HG03025 (cell line): Measurements from ENCODE around the gene ARHGAP40.

ENCODE experiments used
- ATAC-seq: cut with Tn5 transposase; IDR thresholded peaks from one replicate; pipeline ENCODE4 v1.9.1; 2021; ENCODE audit warnings: mild to moderate bottlenecking, moderate library complexity; ENCODE audit not compliant: unreplicated experiment, low FRiP score

Gene ARHGAP40

DNA sequence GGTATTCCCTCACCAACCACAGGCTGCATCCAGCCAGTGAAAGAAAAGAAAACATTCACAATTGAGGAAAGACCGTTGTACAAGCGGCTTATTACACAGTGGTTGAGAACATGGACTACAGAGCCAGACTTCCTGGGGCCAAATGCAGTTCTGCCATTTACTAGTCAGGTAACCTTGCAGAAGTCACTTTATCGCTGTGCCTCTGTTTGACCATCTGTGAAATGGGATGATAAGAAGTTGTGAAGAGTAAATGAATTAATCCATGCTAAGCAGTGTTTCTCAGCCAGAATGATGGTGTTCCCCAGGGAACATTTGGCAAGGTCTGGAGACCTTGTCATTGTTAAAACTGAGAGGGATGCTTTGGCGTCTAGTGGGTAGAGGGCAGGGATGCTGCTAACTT, 14.8 kb downstream of the ARHGAP40 start:
- no peak for ATAC-seq

DNA sequence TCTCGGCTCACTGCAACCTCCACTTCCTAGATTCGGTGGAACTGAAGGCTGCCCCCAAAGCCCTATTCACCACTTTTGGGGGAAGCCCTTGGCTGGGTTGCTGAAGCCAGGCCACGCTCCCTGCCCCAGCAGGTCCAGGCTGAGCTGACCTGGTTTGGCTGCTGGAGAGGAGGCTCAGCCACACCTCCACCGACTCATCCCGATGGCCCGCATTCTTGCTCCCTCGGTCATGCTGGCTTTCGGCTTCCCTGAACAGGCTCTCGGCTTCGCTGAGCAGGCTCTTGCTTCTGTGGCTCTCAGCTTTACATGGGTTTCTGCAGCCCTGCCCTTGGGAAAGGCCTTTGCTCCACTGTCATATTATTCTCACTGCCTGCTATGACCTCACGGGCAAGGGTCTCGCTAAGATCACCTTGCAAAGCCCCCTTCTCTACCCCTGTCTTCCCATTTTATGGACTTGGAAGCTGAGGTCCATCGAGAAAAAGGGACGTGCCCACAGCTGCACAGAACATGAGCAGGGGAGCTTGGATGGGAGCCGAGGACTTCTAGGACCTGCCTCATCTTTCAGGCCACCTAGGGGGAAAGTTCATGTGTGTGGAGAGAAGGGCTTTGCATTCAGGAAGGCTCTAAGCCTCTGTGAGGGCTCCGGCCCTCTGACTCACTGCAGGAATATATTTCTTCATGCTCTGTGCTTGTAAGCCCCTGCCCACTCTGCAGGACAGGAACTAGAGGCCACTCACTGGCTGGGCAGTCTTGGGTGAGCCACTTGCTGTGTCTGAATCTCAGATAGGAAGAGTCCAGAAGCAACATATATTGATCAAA, 15.6 kb downstream of the ARHGAP40 start:
- ATAC-seq: no peak

DNA sequence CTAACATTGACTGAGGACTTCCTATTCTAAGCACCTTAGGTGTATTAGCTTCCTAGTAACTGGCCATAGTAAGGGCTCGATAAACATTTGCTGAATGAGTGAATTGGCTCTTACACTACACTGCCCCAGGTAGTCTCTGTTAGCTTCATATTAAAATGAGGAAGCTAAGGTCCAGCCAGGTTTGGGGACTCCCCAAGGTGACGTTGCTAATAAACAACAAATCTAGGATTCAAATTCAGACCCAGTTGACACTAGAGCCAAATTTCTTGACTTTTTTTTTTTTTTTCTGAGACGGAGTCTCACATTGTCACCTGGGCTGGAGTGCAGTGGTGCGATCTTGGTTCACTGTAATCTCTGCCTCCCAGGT, 16.2 kb downstream of the ARHGAP40 start:
- ATAC-seq: no peak

DNA sequence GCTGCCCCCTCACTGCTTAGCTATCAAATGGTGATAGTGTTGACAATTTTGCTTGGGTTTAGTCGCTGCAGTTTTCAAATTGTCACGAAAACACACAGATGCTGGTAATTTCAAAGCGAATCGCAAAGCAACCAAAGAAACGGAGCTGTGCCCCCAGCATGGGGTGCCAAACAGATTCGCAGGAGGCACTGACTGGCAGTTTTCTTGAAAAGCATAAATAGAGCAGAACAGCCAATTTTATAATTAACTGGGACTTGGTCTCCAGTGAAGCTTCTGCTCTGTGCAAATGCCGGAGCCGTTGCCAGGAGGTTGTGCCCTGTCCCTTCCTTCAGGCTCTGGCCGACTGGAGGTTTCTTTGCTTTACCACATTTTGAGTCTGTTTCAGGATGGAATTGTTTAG, 18.8 kb downstream of the ARHGAP40 start:
- ATAC-seq: no peak

DNA sequence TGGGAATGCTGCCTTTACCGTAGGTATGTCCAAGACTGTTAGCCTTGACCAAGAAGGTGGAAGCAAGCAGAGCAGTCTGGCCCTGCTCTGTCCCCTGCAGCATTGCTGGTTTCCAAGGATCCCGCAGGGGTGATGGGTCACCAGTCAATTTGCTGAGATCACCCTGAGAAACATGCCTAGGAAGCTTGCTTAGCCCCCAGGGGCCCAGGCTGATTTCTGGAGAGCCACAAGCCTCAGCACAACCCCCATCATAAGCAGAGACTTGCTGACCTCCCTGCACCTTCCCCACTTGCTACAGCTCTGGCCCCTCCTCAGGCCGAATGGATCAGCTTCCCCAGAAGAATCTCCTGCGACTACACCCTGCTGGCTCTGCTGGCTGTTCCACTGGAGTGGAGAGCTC, 21.5 kb downstream of the ARHGAP40 start:
- no peak for ATAC-seq

DNA sequence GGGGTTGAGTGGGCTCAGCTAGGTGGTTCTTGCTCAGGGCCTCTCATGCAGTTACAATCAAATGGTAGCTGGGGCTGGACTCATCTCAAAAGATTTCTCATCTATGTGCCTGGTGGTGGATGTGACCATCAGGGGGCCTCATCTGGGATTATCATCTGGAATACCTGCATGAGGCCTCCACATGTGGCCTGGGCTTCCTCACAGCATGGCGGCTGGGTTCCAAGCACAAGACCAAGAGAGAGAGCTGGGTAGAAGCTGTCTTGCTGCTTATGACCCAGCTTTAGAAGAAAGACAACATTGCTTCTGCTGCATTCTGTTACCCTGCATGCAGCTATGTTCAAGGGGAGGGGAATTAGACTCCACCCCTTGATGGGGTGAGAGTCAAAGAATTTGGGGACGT, 22.5 kb downstream of the ARHGAP40 start:
- ATAC-seq: no peak

DNA sequence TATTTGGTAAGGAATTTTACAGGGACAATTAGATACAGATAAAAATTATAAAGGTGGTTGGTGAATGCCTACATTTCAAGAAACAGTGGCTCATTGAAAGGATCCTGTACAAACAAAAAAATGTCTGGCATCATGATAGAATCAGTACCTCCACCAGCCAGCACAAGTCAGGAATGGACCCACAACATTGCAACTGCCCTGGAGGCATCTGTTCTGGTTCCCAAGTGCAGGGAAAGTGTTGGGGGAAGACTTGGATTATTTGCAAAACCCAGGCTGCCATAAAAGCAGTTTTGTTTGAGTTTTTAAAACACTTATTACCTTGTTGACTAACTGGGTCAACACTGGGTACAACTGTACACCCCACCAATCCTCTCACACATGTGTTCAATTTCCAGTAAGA, 24.3 kb downstream of the ARHGAP40 start:
- ATAC-seq: no peak

DNA sequence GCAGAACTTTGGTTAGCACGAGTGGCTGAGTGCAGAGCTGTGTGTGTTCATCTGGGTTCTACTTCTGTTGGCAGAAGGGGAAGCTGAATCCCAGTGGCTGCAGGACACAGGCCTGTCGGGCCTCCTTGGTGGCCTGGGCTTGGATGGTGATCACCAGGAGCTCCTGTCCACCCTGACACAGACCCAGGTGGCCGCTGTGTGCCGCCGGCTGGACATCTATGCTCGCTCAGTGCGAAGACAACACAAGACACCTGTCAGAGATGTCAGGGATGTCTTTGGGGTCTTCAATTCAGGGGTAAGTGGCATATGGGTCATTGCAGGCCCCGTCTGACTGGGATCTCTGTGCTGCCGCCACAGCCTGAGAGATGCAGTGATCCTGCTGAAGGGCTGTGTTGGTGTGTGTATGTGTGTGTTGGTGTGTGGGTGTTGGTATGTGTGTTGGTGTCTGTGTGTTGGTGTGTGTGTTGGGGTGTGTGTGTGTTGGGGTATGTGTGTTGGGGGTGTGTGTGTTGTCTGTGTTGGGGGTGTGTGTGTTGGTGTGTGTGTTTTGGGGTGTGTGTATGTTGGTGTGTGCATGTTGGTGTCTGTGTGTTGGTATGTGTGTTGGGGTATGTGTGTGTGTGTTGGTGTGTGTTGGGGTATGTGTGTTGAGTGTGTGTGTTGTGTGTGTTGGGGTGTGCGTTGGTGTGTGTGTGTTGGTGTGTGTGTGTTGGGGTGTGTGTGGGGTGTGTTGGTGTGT, 25.5 kb downstream of the ARHGAP40 start:
- ATAC-seq: no peak

DNA sequence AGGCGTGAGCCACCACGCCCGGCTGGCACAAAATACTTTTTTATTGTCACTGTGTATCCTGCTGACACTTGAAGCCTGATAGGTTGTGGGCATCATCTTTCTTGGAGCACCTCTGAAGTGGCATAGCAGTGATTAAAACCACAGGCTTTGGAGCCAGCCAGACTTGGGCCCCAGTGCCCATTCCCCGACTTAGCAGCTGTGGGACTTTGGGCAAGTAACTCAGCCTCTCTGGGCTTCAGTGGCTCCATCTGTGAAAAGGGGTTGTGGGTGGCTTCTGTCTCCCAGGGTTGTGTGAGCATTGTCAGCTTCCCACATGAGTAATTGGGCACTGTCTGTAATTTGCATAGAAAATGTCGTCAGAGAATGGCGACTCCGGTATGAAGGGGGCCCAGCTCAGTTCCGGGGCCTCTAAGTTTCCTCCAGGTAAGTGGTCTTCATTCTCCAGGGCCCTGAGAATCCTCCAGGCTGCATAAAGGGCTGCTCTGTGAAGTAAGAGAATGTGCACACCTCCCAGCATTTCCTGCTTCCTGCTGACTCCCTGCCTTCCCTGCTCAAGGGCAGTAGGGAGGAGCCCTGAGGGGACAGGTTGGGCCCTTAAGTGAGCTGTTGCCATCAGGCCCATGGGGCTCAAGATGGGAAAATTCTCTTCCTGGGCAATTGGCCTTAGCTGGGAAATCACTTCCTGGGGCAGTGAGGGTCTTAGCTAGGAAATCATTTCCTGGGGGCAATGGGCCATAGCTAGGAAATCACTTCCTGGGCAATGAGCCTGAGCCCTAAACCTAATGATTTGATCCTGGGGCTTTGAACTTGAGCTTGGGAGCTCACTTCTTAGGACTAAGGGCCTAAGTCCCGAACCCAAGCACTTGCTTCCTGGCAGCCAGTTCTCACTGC, 27.2 kb downstream of the ARHGAP40 start:
- no peak for ATAC-seq

DNA sequence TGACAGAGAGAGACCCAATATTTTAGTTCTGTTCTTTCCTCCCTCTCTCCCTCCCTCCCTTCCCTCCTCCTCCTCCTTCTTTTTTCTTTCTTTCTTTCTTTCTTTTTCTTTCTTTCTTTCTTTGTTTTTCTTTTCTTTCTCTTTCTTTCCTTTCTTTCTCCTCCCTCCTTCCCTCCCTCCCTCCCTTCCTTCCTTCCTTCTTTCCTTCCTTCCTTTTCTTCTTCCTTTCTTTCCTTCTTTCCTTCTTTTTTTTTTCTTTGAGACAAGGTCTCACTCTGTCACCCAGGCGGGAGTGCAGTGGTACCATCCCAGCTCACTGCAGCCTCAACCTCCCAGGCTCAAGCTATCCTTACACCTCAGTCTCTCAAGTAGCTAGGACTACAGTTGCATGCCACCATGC, 28.4 kb downstream of the ARHGAP40 start:
- ATAC-seq: no peak

DNA sequence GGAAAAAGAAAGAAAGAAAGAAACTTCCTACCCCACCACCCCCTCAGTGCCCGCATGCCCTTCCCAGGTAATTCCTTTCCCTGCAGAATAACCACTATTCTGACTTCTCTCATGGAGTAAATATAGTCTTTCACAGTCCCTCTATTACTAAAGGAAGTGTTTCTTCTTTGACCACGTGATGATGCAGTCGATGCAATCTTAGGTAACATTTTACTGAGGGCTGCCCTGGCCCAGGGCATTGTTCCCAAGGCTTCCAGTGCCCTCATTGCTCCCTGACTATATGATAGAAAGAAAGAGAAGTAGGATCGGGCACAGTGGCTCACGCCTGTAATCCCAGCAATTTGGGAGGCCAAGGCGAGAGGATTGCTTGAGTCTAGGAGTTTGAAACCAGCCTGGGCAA, 29.1 kb downstream of the ARHGAP40 start:
- ATAC-seq: no peak

DNA sequence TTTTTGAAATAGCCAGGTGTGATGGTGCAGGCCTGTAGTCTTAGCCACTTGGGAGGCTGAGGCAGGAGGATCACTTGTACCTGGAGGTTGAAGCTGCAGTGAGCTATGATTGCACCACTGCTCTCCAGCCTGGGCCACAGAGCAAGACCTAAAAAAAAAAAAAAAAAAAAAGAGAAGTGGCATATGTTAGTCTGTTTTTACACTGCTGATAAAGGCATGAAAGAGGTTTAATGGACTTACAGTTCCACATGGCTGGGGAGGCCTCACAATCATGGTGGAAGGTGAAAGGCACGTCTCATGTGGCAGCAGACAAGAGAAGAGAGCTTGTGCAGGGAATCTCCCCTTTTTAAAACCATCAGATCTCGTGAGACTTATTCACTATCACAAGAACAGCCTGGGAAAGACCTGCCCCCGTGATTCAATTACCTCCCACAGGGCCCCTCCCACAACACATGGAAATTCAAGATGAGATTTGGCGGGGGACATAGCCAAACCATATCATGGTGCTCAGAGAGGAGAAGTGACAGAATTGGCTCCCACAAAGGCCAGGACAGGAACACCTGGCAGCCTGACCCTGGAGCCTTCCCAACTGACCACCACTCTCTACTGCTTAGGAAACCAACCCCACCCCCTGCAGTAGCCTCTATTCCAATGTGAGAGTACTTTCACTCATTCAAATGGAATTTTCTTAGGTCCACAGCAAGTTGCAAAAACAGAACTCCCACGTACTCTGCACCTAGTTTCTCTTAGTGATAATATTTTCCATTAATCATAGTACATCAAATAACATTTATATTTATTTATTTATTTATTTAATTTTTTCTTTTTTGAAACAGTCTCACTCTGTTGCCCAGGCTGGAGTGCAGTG, 29.8 kb downstream of the ARHGAP40 start:
- no peak for ATAC-seq

DNA sequence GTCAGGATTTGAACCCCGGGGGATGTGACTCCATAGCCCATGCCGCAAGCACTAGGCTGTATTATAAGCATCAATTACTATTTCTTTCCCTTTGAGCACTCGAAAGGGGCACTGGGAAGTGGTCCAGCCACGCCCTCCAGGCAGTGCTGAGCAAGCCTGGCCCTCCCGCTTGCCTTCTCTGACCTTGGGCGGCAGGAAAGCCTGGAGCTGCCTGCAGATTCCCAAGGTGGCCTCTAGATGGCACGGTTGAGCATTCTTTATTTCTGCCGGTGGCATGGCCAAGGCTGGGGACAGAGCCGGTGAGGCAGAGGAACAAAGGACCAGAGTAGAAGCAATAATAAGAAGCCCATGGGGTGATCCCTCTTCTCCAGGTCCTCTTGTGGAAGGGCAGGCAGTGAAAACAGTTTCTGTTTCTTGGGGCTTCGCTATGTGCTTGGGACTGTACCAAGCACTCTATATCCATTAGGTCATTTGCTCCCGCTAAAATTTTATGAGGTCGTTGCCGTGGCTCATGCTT, 32.0 kb downstream of the ARHGAP40 start:
- ATAC-seq: no peak

DNA sequence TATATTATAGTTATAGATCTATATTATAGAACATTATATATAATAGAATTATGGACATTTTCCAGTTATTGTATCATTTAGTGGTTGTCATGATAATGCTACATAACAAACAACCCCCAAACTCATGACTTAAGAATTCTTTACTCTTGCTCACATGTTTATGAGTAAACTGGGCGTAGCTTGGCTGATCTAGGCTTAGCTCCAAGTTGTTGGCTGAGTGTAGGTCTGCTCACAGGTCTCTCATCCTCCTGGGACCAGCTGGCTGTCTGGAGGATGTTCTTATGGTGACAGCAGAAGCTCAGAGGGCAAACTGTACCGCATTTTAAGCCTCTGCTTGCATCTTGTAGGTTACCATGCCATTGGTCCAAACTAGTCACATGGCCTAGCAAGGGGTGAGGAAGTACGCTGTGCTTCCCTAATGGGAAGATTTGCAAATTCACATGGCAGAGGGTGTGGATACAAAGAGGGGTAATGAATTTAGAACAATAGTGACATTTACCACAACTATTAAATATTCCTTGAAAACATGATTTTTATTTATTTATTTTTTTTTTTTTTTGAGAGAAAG, 34.2 kb downstream of the ARHGAP40 start:
- ATAC-seq: no peak

DNA sequence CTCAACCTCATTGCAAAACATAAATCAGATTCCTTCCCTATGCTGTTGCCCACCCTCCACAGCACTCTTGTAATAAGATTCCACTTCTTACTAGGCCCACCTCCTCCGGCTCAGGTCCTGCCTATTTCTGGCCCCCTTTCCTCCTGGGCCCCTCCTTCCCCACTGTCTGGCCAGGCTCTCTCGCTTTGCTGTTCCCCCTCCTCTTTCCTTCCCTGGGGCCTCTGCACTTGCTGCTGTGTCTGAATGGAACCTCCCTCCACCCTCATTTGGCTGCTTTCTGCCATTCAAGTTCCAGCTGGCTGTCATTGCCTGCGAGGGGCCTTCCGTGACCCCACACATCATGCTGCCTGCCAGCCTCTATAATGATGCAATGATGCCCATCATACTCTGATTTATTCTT, 38.9 kb downstream of the ARHGAP40 start:
- ATAC-seq: no peak

DNA sequence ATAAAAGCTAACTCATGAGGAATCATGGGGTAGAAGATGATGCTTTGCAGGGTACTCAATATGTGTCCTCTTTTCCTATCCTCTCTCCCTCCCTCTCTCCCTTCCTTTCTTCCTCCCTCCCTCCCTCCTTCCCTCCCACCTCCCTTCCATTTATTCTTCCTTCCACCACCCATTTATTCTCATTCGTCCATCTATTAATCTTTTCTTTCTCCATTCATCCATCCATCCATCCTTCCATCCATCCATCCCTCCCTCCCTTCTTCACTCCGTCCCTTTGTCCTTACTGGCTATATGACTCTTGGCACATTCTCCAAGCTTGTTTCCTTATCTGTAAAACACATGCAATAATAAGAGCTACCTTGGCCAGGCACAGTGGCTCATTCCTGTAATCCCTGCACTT, 40.9 kb downstream of the ARHGAP40 start:
- ATAC-seq: no peak

DNA sequence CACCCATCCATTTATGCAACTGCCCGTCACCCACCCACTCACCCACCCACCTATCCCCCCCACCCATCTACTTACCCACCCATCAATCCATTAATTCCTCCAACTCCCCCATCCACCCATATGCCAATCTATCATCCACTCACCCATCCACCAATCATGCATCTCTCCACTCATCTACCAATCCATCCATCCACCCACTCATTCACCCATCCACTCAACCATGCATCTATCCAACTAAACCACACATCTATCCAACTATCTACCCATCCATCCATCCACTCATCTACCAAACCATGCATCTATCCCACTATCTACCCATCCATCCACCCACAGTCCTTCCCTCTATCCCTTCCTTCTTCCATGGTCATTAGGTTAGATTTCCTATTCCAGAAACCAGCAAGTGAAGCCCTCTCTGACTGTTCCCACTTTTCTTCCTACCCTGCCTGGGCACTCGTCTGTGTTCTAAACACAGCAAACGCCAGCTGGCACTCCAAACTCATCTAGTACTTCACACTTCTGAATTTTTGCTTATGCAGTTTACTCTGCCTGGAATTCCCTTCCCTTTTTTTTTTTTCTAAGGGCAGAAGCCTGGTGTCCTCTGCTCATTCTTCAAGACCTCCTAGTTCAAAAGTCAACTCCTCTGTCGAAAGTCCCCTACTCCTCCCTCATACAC, 43.1 kb downstream of the ARHGAP40 start:
- no peak for ATAC-seq

DNA sequence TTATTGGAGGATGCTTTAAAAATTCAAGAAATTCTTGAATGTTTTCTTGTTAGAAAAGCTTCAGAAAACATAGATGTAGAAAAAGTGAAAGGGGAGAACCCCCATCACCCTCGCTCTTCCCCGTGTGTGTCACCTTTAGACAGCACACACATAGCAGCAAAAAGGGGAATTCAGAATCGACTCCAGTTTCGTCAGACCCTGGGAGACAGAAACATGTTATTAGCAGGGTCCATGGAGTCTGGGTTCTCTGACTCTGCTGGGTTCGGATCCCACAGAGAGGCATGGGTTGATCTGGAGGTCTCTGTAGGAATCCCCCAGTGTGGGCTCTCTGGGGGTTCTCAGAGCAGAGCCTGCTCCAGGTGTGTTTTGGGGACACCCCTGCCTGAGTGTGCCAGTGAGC, 43.7 kb downstream of the ARHGAP40 start:
- ATAC-seq: no peak
